H1 (cell line): Measurements from ENCODE around the gene DMBT1. TPM values are rescaled to one million over a fixed set of nuclear protein-coding genes. Genes with fewer than 3 reads are reported as not detected.

Source experiments
- CTCF ChIA-PET: fragments of 300-600 bp; sonication (Branson Sonifier 250); formaldehyde crosslinking; loops from one replicate; lab custom pipeline; 2021; ENCODE audit not compliant: partially characterized antibody; lab: Charles Lee
- POLR2A ChIA-PET: fragments of 300-600 bp; sonication (Branson Sonifier 250); formaldehyde crosslinking; loops from one replicate; lab custom pipeline; 2021; ENCODE audit warnings: inconsistent platforms; ENCODE audit not compliant: partially characterized antibody; lab: Charles Lee
- DNase-seq, 2 experiments: peaks; one replicate each; pipeline versions ENCODE4 v3.0.0 to v3.0.0-alpha.2; 2010 to 2022; ENCODE audit warnings: low spot score in 2 of 2, low read depth in 1 of 2, mixed read lengths in 1 of 2
- FAIRE-seq: peaks from 2 replicates; lab custom pipeline; 2011; peaks lifted over from hg19 to GRCh38; lab: Jason Lieb, UNC
- H2AFZ ChIP-seq: 2 replicates; pipeline ENCODE4 v1.8.1; 2012; ENCODE audit warnings: low read length, inconsistent platforms
- H2AK5ac ChIP-seq: 2 replicates; pipeline ENCODE4 v1.6.1; 2013; ENCODE audit warnings: low read depth, low read length
- H2BK120ac ChIP-seq: replicated peaks from 2 replicates; pipeline ENCODE3; 2013; ENCODE audit warnings: low read depth, low read length, inconsistent platforms
- H2BK12ac ChIP-seq: 2 replicates; pipeline ENCODE4 v1.6.1; 2013; ENCODE audit warnings: low read depth, low read length
- H2BK15ac ChIP-seq: 2 replicates; pipeline ENCODE4 v1.6.1; 2013; ENCODE audit warnings: low read length
- H2BK20ac ChIP-seq: 2 replicates; pipeline ENCODE4 v1.6.1; 2013; ENCODE audit warnings: low read length
- H2BK5ac ChIP-seq: 2 replicates; pipeline ENCODE4 v1.6.1; 2013; ENCODE audit warnings: low read depth, low read length
- H3K14ac ChIP-seq: 2 replicates; pipeline ENCODE4 v1.6.1; 2013; ENCODE audit warnings: inconsistent platforms; ENCODE audit not compliant: insufficient read length
- H3K18ac ChIP-seq: 2 replicates; pipeline ENCODE4 v1.6.1; 2013; ENCODE audit warnings: low read length; ENCODE audit errors: extremely low read depth
- H3K23ac ChIP-seq: 2 replicates; pipeline ENCODE4 v1.6.1; 2013; ENCODE audit warnings: inconsistent platforms; ENCODE audit not compliant: insufficient read length
- H3K23me2 ChIP-seq: 2 replicates; pipeline ENCODE4 v1.6.1; 2013; ENCODE audit warnings: low read depth, low read length
- H3K27ac ChIP-seq: 2 replicates; pipeline ENCODE4 v1.6.1; 2011; ENCODE audit warnings: low read depth, low read length, inconsistent platforms
- H3K27me3 ChIP-seq, 4 experiments: replicated peaks in 1 of 4; 1 replicate in 1 of 4; 2 replicates in 3 of 4; pipeline versions ENCODE4 v1.6.1 to v1.8.1; 2011 to 2013; ENCODE audit warnings: low read length in 3 of 4, mild to moderate bottlenecking in 3 of 4, inconsistent platforms in 2 of 4, mixed read lengths in 2 of 4, moderate library complexity in 1 of 4; ENCODE audit not compliant: control insufficient read depth in 3 of 4, insufficient read depth in 3 of 4; ENCODE audit errors: extremely low read depth in 1 of 4
- H3K36me3 ChIP-seq, 4 experiments: 2 replicates each; pipeline versions ENCODE4 v1.6.1 to v1.8.1; 2011 to 2013; ENCODE audit warnings: mild to moderate bottlenecking in 4 of 4, low read length in 3 of 4, moderate library complexity in 2 of 4, control low read depth in 1 of 4, inconsistent platforms in 1 of 4; ENCODE audit not compliant: insufficient read depth in 4 of 4, control insufficient read depth in 2 of 4
- H3K4ac ChIP-seq: replicated peaks from 2 replicates; pipeline ENCODE3; 2013; ENCODE audit warnings: low read length, low read depth, mixed read lengths, inconsistent platforms; ENCODE audit not compliant: insufficient read length
- H3K4me1 ChIP-seq, 4 experiments: replicated peaks in 1 of 4; 1 replicate in 1 of 4; 2 replicates in 3 of 4; pipeline versions ENCODE4 v1.6.1 to v1.8.1; 2011 to 2013; ENCODE audit warnings: low read length in 3 of 4, inconsistent platforms in 2 of 4, mixed read lengths in 1 of 4; ENCODE audit not compliant: insufficient read depth in 4 of 4, control insufficient read depth in 3 of 4
- H3K4me2 ChIP-seq, 2 experiments: 2 replicates each; pipeline versions ENCODE4 v1.6.1 to v1.8.1; 2011 to 2013; ENCODE audit warnings: low read depth in 2 of 2, low read length in 2 of 2, control low read depth in 1 of 2, inconsistent platforms in 1 of 2, mild to moderate bottlenecking in 1 of 2; ENCODE audit not compliant: insufficient read depth in 1 of 2
- H3K4me3 ChIP-seq, 4 experiments: fragments of 200-600, 300-600 bp in 1 of 4; sonication (generic), shearing (Covaris generic), sonication (Bioruptor Twin) in 1 of 4; 2 replicates each; pipeline versions ENCODE4 v1.5.1 to v1.8.1; 2011 to 2016; ENCODE audit warnings: low read length in 4 of 4, low read depth in 3 of 4, control low read depth in 2 of 4, inconsistent platforms in 2 of 4, mild to moderate bottlenecking in 2 of 4, mixed read lengths in 1 of 4, moderate library complexity in 1 of 4; ENCODE audit not compliant: insufficient read depth in 2 of 4; ENCODE audit errors: extremely low read depth in 1 of 4
- H3K56ac ChIP-seq: replicated peaks from 2 replicates; pipeline ENCODE3; 2013; ENCODE audit warnings: low read depth, mild to moderate bottlenecking, mixed read lengths, low read length, inconsistent platforms; ENCODE audit not compliant: insufficient read length
- H3K79me1 ChIP-seq: 2 replicates; pipeline ENCODE4 v1.6.1; 2013; ENCODE audit warnings: low read depth, low read length, control low read depth
- H3K79me2 ChIP-seq, 2 experiments: 2 replicates each; pipeline versions ENCODE4 v1.6.1 to v1.8.1; 2012 to 2013; ENCODE audit warnings: low read length in 2 of 2, mild to moderate bottlenecking in 2 of 2, inconsistent platforms in 1 of 2; ENCODE audit not compliant: insufficient read depth in 2 of 2, control insufficient read depth in 1 of 2
- H3K9ac ChIP-seq, 4 experiments: replicated peaks in 1 of 4; 1 replicate in 1 of 4; 2 replicates in 3 of 4; pipeline versions ENCODE4 v1.6.1 to v1.8.1; 2011 to 2013; ENCODE audit warnings: low read depth in 3 of 4, low read length in 3 of 4, control low read depth in 2 of 4, mild to moderate bottlenecking in 2 of 4, moderate library complexity in 2 of 4, inconsistent platforms in 1 of 4; ENCODE audit errors: extremely low read depth in 1 of 4
- H3K9me3 ChIP-seq, 2 experiments: 2 replicates each; pipeline versions ENCODE4 v1.6.1 to v1.8.1; 2012 to 2013; ENCODE audit warnings: mild to moderate bottlenecking in 2 of 2, moderate library complexity in 2 of 2, control low read depth in 1 of 2, inconsistent platforms in 1 of 2, low read depth in 1 of 2, low read length in 1 of 2, mixed read lengths in 1 of 2; ENCODE audit not compliant: insufficient read depth in 2 of 2
- H4K20me1 ChIP-seq, 2 experiments: replicated peaks in 1 of 2; 2 replicates each; pipeline versions ENCODE3 to v1.8.1; 2011 to 2013; ENCODE audit warnings: inconsistent platforms in 2 of 2, low read length in 2 of 2, mild to moderate bottlenecking in 1 of 2; ENCODE audit not compliant: insufficient read depth in 2 of 2, control insufficient read depth in 1 of 2
- H4K5ac ChIP-seq: 2 replicates; pipeline ENCODE4 v1.6.1; 2013; ENCODE audit warnings: low read length, low read depth, mixed read lengths, inconsistent platforms; ENCODE audit not compliant: insufficient read length
- H4K8ac ChIP-seq: 2 replicates; pipeline ENCODE4 v1.8.0; 2013; ENCODE audit warnings: mild to moderate bottlenecking, moderate library complexity, low read length, inconsistent platforms; ENCODE audit not compliant: insufficient read depth; ENCODE audit errors: extremely low read depth
- H4K91ac ChIP-seq: replicated peaks from 2 replicates; pipeline ENCODE3; 2013; ENCODE audit warnings: low read length, mixed read lengths, inconsistent platforms; ENCODE audit not compliant: insufficient read length
- POLR2A ChIP-seq, 2 experiments: IDR thresholded peaks; 1 replicate in 1 of 2; 2 replicates in 1 of 2; pipeline ENCODE4 v1.6.1; 2011; ENCODE audit warnings: low read depth in 2 of 2, low read length in 2 of 2, mild to moderate bottlenecking in 2 of 2; ENCODE audit errors: control extremely low read depth in 1 of 2
- SP1 ChIP-seq: IDR thresholded peaks from 2 replicates; pipeline ENCODE4 v1.6.1; 2011; ENCODE audit warnings: low read depth, low read length
- WGBS, 2 experiments: shearing (Covaris generic) in 1 of 2; methylation state at CpG; one replicate each; pipeline versions ENCODE4 v1.1.6 to v1.1.7; 2013 to 2015; ENCODE audit warnings: low lambda C conversion rate in 2 of 2, mixed read lengths in 2 of 2, inconsistent platforms in 1 of 2, low coverage in 1 of 2, missing lambda C conversion rate in 1 of 2; ENCODE audit not compliant: insufficient replicate concordance in 2 of 2, insufficient coverage in 1 of 2, insufficient read length in 1 of 2; ENCODE audit errors: extremely low coverage in 1 of 2, missing lambda C conversion rate in 1 of 2; 5-methylcytosine and 5-hydroxymethylcytosine counted together
- polyA plus RNA-seq, 7 experiments: library from polyadenylated mRNA; depleted of rRNA in 3 of 7; stranded (reverse) in 5 of 7; unstranded in 2 of 7; fragments of >200 nt in 5 of 7; fragments of 200-250 nt in 2 of 7; gene quantifications; 1 replicate in 5 of 7; 2 replicates in 1 of 7; 4 replicates in 1 of 7; pipeline versions ENCODE4 v1.2.1 to v1.2.3, GENCODE V29; 2011 to 2013; ENCODE audit warnings: missing spikeins in 2 of 7, mixed read lengths in 2 of 7
- total RNA-seq: library from RNA; stranded (reverse); fragmentation: NEBNext Ultra II Directional; extraction: Animal tissue kit (Norgen Biotek cat#: 25700); gene quantifications from 2 replicates; pipeline ENCODE4 v1.2.1, GENCODE V29; 2021

DMBT1 gene
- total and polyA plus RNA-seq, 2 of the 8 experiments (the other 6 are each of a cell fraction or from before 2014, with no cell fraction given) = 0.03 TPM; not detected in 1

DNA sequence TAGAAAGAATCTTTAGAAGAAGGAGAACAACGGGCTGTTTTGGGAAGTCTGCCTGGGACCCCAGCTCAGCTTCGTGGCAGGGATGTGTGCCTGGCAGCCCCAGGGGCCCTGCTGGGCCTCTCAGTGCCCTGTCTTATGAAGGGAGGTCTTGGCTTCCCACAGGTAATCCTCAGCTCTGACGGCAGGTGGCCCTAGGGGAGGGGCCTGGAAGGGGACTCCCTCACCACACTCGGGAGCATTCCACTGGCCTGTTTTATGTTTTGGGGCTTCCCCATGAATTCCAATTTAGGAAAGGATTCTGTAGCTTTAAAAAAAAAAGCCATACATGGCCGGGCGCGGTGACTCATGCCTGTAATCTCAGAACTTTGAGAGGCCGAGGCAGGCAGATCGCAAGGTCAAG lies 3.0 kb upstream of the DMBT1 start:
- Histone ChIP-seq H3K4me1 (peaks cover 0 to 4% (median 1%) of the 10 kb centered on the region in 4 experiments; a peak in 3 of 7 replicates), H3K4me2 (no peak overlapping the region; a peak in 1 of 4 replicates)
- WGBS, 2 experiments = 74% methylated on average over 8 of the region's 9 CpGs; no CpG with 5 or more reads in 1 of the 2 experiments

More for the DNA sequence above, 3.0 kb upstream of the DMBT1 start:
- TF ChIP-seq POLR2A (IDR thresholded peaks at IDR 0.05; ENCODE audit: control extremely low read depth in 1 of 2, low read depth in 2 of 2, low read length in 2 of 2) (no peak), SP1 (0 out of 2 replicates have a peak, but pooled peaks have one; percentile 12)
- H2BK20ac ChIP-seq = no peak overlapping the region
- H4K91ac ChIP-seq = no peak overlapping the region
- no peak overlapping the region for H3K14ac ChIP-seq
- H3K27ac ChIP-seq = no peak overlapping the region
- no peaks in the 10 kb centered on the region for H3K79me2 ChIP-seq
- FAIRE-seq = no peak
- H3K4me3 ChIP-seq = no peak overlapping the region
- H3K79me1 ChIP-seq = no peaks in the 10 kb centered on the region
- H4K20me1 ChIP-seq = no peaks in the 10 kb centered on the region
- H2AK5ac ChIP-seq = no peak overlapping the region
- H2BK120ac ChIP-seq = no peak overlapping the region
- no peak overlapping the region for H3K23ac ChIP-seq
- no peak overlapping the region for H3K9ac ChIP-seq
- H3K18ac ChIP-seq = no peak overlapping the region
- CTCF ChIA-PET = interaction anchor here (0.6 to 6.3 kb wide), 7 partner anchors 10 to 290 kb away, joined by 3 to 63 read pairs (median 4); no protein-coding TSS in a partner anchor
- no peaks in the 10 kb centered on the region for H3K9me3 ChIP-seq
- H2BK12ac ChIP-seq = no peak overlapping the region
- no peaks in the 10 kb centered on the region for H3K27me3 ChIP-seq
- no peak overlapping the region for H3K4ac ChIP-seq
- DNase-seq = peak in 1 of 2 experiments; percentile 45
- no peak overlapping the region for H2BK15ac ChIP-seq
- no peak overlapping the region; the same call in 1 of the 2 replicates for H4K8ac ChIP-seq
- no peak overlapping the region for H2AFZ ChIP-seq
- no peak overlapping the region for H4K5ac ChIP-seq
- no peak overlapping the region for H3K56ac ChIP-seq
- no peak overlapping the region for H2BK5ac ChIP-seq
- POLR2A ChIA-PET = no interaction called here
- H3K23me2 ChIP-seq = no peaks in the 10 kb centered on the region
- H3K36me3 ChIP-seq = no peaks in the 10 kb centered on the region
